ENCODE results near the gene SERPINH1. TPM values are rescaled to one million over a fixed set of nuclear protein-coding genes. Genes with fewer than 3 reads are reported as not detected.

Gene SERPINH1
- total RNA-seq, 1 donor from 2014 or later = 426 TPM

- no peak for DNase-seq (ENCODE audit: low read depth, low spot score)
Measured at GRCh38 chr11:75594211-75594610, 32.2 kb downstream of the SERPINH1 start.

DNA sequence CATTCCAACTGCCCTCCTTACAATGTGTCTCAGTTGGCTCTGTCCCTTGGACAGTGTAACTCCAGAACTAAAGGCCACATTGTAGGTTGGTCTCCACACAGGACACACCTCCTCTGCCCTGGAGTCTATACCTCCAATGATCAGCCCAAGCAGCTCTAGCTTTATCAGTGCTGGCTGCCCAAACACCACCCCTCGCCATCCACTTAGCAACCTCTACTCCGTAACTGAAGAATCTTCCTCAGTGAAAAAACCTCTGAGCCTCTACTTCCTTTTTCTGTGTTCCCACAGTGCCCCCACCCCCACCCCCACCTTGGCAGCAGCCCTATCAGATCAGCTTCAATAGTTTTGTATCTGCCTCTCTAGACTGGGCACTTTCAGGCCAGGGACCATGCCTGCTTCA is 33.4 kb downstream of the SERPINH1 start:
- no peak for DNase-seq (ENCODE audit: low read depth, low spot score)

GRCh38 chr11:75596914-75597313 is 34.9 kb downstream of the SERPINH1 start:
- no peak for DNase-seq (ENCODE audit: low read depth, low spot score)

- DNase-seq (ENCODE audit: low read depth, low spot score) = no peak
Measured at GRCh38 chr11:75597636-75598035, 35.6 kb downstream of the SERPINH1 start.

- no peak for DNase-seq (ENCODE audit: low read depth, low spot score)
Measured at GRCh38 chr11:75598264-75598663, 36.2 kb downstream of the SERPINH1 start.

DNA sequence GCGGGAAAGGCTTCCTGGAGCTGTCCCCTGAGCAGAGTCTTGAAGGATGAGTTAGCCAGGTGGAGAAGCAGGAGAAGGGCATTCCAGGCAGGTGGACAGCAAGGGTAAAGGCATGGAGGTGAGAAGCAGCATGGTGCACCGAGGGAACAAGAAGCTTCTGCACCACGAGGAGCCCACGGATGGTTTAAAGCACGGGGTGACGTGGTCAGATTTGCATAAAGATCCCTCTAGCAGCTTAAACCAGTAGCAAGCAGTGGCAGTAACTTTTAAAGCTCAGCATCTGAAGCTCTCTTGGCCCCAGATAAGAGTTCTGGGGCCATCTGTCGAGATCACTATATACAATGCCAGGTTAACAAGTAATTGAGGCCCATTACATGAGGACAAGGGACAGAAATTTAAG is 36.8 kb downstream of the SERPINH1 start:
- no peak for DNase-seq (ENCODE audit: low read depth, low spot score)

DNA sequence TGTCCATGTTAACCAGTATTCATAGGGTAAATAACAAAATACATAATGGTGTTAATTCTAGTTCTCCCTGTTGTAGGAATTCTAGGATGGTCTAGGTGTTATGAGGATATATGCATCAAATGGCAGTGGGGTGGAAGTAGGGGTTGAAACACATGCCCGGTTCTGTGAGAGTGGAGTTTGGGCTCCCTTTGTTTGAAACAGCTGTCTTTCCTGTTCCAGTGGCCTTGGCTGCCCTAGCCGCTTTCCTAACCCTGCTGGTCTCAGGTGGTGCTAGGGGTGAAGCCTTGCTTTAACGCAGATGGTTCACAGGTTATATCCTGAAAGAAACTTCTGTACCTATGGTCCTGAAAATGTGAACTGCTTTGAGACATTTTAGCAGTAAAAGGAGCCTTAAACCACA is 38.3 kb downstream of the SERPINH1 start:
- no peak for DNase-seq (ENCODE audit: low read depth, low spot score)

DNA sequence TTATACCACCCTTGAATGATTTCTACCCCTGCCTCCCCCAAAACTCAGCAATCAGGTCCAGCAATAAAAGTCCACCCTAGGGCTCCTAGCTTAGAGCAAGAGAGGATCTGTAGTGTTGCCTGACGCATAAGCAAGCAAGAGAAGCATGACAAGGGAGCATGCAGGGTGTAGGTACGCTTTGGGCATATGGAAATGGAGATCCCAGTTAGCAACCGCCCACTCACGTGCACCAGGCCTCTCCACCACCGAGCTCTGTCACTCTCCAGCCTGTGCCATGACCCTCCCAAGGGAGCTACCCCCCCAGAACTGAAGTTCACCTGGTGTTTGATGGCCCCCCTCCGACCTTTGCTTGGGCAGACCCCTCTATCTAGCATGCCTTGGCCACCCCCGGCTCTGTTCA is 39.4 kb downstream of the SERPINH1 start:
- DNase-seq (ENCODE audit: low read depth, low spot score) = no peak

GRCh38 chr11:75602951-75603350 is 40.9 kb downstream of the SERPINH1 start:
- no peak for DNase-seq (ENCODE audit: low read depth, low spot score)

DNA sequence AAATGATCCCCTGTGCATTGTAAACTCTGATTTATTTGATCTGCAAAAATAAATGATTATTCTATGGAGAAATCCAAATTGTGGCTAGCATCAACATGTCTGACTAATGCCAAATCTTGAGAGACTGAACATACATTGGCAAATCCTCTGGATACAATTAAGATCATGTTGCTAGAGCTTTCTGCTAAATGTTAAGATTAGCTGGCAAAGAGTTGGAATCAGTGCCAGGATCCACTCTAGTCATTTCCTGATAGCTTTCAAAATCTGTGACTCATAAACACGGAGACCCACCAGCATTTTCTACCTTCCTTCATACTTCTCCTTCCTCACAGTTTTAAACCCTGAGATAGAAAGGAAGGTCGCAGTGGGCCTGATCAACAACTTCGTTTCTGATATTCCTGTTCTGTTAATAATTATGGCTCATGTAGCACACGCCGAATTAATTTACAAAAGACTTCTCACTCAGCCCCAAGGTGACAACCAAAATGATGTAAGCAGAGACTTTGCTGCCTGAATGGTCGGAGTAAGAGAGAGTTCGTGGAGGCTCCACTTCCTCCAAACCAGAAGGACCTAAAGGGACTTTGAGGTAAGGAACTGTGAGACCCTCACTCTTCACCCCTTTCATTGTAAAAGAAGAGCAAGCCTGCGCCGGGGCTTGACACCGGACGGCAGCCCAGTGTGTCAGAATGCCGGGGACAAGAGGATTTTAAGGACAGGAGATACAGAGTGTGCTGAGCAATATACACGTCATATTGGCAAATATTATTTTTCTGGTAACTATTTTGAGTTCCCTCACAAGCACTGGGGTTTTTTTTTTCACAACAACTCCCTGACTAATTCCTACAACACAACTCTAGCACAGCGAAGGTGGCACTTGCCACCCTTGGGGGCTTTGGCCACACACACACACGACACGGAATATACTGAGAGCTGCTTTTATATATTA is 42.0 kb downstream of the SERPINH1 start:
- peak; percentile 71 for DNase-seq (ENCODE audit: low read depth, low spot score)

GRCh38 chr11:75606099-75606498 is 44.0 kb downstream of the SERPINH1 start:
- DNase-seq (ENCODE audit: low read depth, low spot score) = no peak

- no peak for DNase-seq (ENCODE audit: low read depth, low spot score)
Measured at GRCh38 chr11:75611823-75612222, 49.8 kb downstream of the SERPINH1 start.

DNA sequence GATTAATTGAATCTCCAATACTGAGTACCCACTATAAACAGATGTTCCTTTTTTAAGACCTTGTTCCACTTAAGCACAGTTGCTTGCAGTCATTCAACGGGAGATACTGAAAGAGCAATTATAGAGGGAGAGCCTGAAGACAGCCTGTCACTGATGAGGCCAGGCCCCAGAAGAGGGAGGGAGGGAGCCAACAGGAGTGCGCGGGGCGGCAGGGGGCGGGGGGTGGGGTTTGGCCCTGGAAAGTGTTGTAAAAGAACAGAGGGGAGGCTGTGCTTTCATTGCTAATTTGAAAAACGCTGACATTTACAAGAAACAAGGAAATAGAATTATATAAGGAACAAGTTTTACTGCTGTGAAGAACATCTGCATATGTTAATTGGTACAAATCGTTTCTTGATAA is 53.7 kb downstream of the SERPINH1 start:
- DNase-seq (ENCODE audit: low read depth, low spot score) = no peak

DNA sequence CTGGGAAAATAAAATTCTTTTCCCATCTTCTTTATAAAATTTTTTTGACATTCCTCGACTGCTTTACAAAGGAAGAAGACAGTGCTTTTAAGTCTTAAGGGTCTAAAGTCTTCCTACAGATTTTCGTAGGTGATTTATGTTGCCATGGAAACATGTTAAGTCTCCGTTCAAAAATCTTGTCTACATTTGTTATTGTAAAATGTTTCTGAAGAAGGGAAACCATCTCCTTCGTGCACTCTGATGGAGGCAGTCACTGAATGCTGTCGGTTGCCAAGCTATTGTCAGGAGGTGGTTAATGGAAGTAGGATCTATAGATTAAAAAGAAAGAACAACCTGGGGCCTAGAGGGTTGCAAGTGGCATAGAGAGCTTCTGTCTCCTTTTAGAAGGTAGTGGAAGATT is 54.2 kb downstream of the SERPINH1 start:
- no peak for DNase-seq (ENCODE audit: low read depth, low spot score)

Other genes with a start within 250 kb of the SERPINH1 start
- 94.5 and 156 TPM in 2 replicates for gene ARRB1, start 210.6 kb upstream of the SERPINH1 start, total RNA-seq
- 2,813 and 4,239 TPM in 2 replicates for gene RPS3, start 162.7 kb upstream of the SERPINH1 start, total RNA-seq
- gene KLHL35, start 129.1 kb upstream of the SERPINH1 start, total RNA-seq = 2.0 and 2.6 TPM in 2 replicates
- gene GDPD5, start 36.3 kb upstream of the SERPINH1 start, total RNA-seq = 17.5 and 42.6 TPM in 2 replicates
- 0.13 and 0.14 TPM in 2 replicates for gene MAP6, start 106.8 kb downstream of the SERPINH1 start, total RNA-seq
- not detected in 2 replicates for gene MOGAT2, start 155.6 kb downstream of the SERPINH1 start, total RNA-seq
- gene DGAT2, start 206.5 kb downstream of the SERPINH1 start, total RNA-seq = 0.49 and 2.2 TPM in 2 replicates